ENCODE results near the gene NAA40.
"Not testable (repeated sequence)": the region's sequence is repeated elsewhere in the genome, so short reads cannot be mapped to it uniquely, and the experiment has no call there.

NAA40 gene

DNA sequence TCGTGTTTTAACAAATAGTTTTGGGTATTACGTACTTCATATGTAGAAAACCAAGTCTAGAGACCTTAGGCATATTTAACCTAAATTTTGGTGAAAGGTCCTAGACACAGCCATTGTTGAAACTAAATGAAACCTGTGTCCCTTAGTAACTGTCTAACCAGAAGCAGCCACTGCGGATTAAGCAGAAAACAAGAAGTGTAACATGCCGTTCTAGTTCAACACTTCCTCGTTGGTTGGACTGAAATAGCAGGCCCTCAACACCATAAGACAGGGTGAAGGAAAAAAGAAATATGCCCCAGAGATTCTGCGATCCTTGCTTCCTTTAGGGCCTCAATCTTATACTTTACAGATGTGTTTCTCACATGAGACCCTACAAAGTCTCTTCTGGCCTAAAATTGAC lies 2.0 kb downstream of the NAA40 start:
- DNase-seq: peak; percentile 56 to 64

DNA sequence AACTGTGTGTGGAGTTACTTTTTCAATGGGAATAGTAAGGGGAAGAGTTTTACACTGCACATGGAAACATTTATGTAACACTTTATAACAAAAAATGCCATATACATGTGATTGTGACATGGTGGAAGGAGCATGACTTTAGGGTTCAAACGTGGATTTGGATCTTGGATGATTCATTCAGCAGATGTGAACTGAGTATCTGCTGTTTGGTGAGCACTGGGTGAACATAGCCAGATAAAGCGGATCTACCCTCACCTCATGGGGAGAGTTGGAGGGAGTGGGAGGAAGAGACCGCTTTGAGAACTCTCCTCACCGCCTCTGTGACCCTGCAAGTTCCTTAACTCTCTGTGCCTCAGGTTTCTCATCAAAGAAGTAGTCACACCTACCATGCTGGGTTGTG lies 3.1 kb downstream of the NAA40 start:
- DNase-seq: no peak

DNA sequence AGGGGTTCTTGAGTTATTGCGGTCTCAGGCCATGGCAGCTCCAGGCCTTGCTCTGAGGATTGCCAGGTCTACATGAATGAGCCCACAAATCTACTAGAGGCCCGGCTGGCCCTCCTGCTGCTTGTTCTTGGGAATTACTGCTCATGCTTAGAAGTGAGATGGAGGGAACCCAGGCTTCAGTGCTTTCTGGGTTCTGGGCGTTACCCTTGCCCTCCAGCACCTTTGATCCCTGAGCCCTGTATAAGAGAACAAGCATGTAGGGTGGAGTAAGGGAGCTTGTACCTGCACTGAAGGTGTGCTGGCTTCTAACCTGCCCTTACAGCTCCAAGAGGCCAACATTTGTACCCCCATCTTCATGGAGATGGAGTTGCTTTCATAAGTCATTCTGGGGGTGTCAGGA lies 4.0 kb downstream of the NAA40 start:
- DNase-seq: no peak

DNA sequence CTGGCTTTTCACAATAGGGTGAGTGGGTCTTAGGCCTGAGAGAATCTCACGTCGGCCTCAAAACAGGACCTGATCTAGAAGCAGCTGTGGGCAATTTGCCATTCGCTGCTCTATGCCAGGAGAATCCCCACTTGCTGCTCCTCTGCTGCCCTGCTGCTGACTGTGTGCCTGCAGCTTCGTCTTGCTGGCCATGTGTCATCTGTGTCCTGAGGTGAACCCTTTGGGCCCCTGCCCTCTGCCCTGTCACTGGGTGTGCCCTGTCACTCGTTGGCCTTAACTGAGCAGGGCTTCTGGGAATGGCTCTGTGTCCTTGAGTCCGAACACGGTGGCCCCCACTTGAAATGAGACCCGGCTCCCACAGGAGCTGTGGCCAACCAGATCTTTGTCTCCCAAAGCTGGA lies 6.2 kb downstream of the NAA40 start:
- DNase-seq: no peak

DNA sequence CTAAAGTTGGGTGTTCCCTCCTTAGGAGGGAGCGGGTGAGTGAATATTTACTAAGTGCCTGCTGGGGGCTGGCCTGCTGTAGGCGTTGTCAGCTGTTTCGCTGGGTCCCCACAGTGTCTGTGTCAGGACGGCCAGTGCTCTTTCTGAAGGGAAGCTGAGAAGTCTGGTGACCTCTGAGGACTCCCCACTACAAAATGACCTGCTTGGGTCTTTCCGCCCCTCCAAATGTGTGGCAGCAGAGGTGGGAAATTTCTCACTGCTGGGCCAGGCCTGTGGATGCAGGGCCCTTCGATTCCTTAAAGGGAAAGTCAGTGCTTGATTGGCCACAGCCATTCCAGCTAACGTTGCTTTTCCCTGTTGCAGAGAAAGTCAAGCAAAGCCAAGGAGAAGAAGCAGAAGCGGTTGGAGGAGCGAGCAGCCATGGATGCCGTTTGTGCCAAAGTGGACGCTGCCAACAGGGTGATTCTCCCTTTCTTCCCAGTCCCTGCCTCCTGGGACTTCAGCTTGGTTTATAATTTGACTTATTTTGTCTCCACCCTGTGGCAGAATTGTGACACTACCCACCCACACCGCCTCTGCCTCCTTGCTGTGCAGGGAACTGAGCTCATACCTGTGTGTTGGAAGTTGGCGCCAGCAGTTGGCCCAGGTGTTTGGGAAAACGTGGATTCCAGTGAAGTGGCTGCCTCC lies 6.8 kb downstream of the NAA40 start:
- DNase-seq: peak; percentile 52 to 65

DNA sequence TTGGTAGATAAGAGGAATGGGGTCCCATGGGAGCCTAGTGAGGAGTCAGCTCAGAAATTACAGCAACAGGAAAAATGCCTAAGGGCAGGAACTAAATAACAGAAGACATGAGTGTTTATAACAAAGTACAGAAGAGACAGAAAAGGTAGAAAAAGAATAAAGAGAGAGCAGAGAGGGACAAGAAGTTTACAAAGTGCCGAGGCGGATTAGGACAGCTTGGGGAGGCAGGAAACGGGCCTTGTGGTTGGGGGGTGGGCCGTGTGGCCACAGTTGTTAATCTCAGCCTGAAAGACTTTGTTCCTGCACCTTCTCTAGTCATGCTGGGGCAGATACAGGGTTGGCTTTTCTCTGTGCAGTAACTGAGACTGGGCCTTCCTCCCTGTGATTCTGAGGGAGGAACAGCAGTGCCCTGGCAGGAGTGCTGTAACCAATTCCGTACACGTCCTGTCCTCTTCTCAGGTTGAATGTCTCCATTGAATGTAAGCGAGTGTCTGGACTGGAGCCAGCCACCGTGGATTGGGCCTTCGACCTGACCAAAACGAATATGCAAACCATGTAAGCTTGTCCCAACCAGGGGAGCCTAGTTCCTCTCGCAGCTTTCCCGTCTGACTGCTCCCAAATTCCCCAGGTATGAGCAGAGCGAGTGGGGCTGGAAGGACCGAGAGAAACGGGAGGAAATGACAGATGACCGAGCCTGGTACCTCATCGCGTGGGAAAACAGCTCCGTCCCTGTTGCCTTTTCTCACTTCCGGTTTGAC lies 13.2 kb downstream of the NAA40 start:
- DNase-seq: peak in 1 of 2 donors; percentile 8

DNA sequence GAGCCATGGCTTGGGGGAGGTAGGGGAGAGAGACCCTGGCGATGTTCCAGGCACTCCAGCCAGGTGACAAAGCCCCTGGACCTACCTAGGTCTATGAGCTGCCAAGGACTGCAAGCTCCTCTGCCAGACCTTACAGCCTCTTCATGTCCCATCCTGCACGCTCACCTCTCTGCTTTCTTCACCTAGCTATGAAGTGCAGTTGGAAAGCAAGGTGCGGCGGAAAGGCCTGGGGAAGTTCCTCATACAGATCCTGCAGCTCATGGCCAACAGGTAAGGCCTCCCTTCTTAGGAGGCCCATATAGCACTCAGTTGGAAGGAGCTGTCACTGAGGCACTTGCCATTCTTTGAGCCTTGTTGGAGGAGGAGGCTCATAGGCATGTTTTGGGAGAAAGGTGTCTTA lies 13.8 kb downstream of the NAA40 start:
- DNase-seq: no peak

DNA sequence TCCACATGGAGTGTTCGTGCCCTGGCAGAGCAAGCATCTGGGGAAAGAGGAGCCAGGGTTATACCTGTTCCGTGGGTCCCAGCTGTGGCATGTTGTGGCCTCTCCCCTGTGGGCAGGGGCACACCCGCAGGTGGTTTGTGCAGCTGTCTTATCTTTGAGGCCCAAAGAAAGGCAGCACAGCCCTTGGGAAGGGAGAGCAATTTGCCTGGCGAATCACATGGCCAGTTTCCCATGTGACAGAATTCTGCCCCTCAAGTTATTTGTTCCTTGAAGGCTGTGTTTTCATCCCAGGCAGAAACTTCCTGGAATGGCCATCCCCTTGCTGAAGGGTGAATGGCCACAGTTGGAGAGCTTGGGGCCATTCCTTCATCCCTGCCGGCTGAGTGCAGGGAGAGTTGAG lies 19.2 kb downstream of the NAA40 start:
- no peak for DNase-seq

DNA sequence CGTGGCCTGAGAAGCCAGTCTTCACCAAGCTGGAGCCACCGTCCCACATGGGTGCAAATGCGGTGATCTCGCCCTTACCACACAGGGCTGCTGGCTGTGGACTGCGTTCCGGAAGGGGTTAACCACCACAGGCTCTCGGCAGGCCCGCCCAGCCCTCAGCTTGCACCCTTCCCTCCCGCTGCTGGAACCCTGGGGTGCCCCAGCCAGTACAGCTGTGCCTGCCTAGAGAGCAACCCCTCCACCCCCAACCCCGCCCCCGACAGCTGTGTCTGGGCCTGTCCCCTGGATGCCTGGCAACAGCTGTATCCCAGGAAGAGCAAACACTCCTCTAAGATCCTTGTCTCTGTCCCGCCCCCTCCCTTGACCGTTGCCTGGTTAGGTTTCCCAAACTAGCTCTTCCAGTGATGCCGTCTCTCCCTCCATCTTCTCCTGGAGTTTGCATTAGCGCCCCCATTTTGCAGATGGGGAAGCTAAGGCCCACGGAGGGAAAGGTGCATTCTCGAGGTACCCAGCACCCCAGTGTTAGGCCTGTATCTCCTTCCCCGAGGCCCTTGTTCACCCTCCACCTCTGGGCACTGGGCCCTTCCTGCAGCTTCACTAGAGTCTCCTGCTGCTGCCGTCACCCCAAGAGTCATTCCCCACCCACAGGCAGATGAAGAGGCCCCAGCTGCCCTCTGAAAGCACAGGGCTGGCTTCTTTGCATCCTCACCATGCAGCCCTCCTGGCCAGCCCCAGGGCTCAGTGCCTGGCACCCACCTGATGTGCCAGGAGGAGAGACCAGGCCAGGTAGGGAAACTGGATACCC lies 23.0 kb downstream of the NAA40 start:
- DNase-seq: no peak

DNA sequence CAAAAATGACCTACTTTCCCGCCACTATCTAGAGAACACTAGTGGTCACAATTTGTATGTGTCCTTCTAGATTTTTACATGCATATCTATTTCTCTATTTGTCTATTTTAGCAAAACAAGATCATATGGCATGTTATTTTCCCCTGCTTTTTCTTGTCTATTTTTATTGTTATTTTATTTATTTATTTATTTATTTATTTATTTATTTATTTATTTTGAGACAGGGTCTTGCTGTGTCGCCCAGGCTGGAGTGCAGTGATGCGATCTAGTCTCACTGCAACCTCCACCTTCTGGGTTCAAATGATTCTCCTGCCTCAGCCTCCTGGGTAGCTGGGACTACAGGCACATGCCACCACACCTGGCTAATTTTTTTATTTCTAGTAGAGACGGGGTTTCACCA lies 25.1 kb downstream of the NAA40 start:
- not testable (repeated sequence) for DNase-seq

DNA sequence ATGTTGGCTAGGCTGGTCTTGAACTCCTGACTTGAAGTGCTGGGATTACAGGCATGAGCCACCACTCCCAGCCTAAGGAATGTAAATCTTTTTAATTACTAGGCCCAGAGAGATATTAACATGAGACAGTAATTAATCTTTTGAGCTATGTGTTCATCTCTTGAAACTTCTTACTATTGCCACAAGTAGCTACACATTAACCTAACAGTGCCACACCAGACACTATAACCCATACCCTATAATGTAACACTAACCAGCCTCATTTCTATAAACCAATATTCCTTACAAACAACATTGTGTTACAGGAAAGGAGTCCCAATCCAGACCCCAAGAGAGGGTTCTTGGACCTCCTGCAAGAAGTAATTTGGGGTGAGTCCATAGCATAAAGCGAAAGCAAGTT lies 27.6 kb downstream of the NAA40 start:
- DNase-seq: no peak

DNA sequence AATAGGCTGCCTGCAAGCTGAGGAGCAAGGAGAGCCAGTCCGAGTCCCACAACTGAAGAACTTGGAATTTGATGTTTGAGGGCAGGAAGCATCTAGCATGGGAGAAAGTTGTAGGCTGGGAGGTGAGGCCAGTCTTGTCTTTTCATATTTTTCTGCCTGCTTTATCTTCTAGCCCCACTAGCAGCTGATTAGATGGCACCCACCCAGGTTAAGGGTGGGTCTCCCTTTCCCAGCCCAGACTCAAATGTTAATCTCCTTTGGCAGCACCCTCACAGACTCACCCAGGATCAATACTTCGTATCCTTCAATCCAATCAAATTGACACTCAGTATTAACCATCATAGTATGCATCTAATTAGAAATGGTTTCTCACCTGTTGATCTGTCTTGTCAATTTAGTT lies 30.7 kb downstream of the NAA40 start:
- DNase-seq: no peak

DNA sequence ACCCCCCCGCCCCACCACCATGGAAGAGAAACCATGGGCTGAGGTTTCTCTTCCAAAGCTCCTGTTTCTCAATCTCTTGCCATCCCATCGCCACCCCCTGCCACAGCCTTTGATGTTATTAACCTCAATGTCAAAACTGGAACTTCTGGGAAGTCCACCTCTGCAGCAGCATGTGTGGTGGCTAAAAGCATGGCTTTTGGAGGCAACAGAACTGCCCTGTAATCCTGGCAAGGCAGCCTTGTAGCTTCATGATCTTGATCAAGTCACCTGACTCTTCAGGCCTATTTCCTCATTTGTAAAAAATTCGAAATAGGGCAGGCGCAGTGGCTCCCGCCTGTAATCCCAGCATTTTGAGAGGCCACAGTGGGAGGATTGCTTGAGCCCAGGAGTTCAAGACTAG lies 32.1 kb downstream of the NAA40 start:
- DNase-seq: peak; percentile 71 to 74

DNA sequence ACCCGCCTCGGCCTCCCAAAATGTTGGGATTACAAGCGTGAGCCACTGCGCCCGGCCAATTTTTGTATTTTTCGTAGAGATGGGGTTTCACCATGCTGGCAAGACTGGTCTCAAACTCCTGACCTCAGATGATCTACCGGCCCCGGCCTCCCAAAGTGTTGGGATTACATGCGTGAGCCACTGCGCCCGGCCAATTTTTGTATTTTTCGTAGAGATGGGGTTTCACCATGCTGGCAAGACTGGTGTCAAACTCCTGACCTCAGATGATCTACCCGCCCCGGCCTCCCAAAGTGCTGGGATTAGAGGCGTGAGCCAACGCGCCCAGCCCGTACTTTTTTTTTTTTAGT lies 35.1 kb downstream of the NAA40 start:
- DNase-seq: not testable (repeated sequence)

DNA sequence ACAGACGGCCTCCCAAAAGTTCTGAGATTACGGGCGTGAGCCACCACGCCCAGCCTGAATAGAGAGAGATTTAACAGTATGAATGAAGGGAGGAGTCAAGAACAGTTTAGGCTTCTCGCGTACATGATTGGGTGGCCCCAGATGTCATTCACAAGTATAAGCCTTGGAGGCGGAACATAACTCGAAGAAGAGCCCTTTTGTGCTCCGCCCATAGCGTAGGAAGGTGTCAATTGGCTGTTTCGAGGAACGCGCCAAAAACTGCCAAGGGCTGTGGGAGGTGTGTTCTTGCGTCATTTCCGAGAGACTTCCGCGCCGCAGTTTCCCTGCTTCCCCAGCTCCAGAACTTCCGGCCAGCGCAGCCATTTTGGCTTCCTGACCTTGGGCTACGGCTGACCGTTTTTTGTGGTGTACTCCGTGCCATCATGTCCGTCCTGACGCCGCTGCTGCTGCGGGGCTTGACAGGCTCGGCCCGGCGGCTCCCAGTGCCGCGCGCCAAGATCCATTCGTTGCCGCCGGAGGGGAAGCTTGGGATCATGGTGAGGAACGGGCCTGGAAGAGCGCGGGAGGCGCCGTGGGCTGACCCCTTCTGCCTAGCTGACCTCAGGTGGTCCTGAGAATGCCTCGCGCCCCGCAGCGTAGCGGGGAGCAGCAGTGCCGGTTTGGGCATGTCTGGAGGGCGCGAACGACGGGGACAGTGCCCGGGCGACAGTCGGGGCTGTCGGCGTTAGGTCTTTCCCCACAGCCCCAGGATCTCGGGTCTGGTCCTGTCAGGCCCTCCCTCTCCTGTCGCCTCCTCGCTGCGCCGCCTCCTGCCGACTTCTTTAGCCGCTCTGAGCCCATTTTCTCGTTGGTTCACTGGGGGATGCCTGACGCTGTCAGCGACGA lies 35.7 kb downstream of the NAA40 start, which contains the start of gene COX8A:
TSS of gene COX8A (plus strand) at position 362 of the 885 bp plus-strand sequence. CDS start at position 423, 61 bp downstream.
- peak; percentile 100 for DNase-seq

DNA sequence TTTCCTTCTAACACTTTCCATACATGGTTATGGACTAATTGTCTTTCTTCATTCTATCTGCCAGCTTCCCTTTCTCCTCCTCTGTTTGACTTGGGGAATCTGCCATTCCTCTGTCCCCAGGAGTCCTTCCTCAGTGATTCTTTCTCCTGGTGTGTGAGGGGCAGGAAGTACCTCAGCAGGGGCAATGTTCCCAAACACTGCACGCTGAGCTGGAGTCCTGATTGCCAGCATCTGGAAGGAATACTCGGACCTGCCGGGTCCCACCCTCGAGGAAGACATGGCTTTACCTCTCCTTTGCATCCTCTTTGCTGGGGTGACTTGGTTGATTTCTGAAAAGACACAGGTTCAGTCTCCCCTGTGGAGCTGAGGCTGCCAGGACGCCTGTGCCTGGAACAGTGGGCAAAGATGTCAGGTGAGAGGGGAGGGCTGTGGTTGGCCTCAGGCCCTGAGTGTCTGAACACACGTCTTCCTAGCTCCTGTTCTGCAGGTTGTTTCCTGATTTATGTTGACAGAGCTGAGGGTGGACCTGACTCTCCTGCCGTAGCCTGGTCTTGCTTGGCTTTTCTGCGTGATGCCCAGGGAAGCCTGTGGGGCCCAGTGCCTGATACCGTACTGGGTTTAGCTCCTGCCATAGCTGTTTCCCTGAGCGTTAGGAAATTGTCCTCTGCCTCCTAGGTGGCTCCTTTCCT lies 39.9 kb downstream of the NAA40 start:
- no peak for DNase-seq

DNA sequence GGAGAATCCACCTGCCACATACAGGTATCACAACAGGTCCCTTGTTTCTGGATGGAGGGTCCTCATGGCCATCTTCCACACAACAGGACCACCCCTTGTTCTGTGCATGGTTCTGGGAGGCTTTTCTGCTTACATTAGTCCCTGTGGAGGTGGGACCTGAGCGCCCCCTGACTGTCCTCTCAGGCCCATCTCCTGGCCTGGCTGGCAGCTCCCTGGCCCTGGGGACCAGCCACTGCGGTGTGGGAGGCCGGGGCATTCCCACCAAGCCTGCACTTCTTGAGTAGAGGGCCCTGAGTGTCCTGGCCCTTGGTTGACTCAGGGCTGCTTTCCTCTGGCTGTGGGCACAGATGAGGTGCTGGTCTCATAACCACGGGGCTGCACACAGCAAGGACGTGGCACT lies 40.6 kb downstream of the NAA40 start:
- no peak for DNase-seq

DNA sequence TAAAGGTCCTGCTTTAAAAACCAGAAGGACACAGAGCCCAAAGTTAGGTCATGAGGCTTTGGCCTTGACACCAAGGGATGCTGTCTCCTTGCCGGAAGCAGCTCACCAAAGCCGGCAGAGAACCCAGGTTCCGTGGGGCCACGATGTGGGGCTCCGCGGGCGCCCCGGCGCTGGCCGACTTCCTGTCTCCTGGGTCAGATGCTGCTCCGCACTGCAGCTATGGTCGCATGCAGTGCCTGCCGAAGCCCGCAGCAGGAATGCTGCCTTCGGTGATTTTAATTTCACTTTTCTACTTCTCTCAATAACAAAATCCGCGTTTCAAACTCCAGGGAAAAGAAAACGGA lies 47.0 kb downstream of the NAA40 start:
- peak; percentile 28 to 58 for DNase-seq

DNA sequence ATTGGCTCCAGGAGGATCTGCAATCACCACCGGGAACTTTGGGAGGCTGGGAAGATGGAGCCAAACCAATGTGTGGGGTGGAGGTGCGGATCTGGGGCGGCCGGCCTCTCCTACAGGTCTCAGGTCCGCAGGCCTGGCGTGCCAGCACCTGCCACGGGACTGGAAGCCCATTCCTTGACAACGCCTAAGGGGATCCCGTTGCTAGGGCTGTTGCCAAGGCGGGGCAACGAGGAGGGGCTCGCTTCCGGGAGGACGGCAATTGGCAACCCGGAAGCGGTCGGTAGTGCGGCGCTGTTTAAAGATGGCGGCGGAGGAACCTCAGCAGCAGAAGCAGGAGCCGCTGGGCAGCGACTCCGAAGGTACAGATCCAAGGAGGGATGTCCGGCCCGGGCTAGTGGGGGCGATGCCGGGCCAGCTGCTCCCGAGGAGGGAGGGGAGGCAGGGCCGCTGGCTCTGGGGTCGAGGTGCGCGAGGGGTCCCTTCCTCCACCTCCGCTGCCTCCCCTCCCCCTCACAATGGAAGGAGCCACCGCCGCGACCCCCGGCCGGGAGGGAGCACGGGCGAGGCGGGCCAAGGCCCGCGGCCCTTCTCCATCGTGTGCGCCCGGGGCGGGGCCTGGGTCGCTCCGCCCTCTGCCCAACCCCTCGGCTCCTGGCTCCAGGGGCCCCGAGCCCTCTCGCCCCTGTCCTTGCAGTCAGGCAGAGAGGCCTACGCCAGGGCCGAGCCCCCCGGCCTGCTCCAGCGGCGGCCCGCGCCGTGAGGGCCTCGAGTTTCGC lies 47.5 kb downstream of the NAA40 start, which contains the start of gene OTUB1:
TSS of gene OTUB1 (plus strand) at position 283 of the 776 bp plus-strand sequence. CDS start at position 302, 19 bp downstream.
- DNase-seq: peak; percentile 78 to 87

DNA sequence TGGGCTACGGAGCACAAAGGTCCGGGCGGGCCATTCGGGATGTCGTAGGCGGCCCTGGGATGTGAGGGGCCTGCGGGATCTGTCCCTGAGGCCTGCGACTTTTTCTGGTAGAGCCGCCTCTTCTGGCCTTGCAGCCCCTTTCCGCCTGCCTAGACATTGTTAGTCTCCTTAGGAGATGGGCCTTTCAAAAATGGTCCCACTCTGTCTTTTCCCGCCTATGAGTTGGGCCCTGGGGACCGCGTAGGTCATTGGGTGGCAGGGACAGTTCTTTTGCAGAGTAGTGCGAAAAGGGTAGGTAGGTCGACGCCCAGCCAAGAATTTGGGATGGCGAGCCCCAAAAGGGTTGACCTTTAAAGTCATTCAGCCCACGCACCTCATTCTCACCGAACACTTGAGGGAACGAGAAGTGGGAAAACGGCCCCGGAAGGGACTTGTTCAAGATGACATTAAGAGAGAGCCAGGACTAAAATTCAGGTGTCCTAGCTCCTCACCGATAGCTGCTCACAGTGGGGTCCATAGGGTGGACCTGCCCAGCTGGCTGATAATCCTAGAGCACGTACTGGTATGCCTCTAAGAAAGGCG lies 48.2 kb downstream of the NAA40 start:
- DNase-seq: no peak

DNA sequence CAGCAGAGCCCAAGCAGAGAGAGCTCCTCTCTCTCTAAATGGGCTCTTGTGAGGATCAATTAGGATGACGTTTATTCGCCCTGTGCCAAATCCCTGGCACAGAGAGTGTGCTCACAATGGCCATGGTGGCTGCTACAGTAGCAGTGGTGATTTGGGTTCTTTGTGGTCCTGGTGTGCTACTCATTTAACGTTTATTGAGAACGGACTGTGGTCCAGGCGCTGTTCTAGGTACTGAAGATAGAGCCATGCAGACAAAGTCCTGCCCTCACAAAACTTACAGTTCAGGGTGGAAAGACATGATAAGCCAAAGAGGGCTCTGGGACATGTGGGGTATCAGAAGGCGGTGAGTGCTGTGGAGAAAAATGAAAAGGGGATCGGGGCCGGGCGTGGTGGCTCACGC lies 52.8 kb downstream of the NAA40 start:
- no peak for DNase-seq
